Measurements from ENCODE around the gene FAM8A1. TPM values are rescaled to one million over a fixed set of nuclear protein-coding genes. Genes with fewer than 3 reads are reported as not detected.

The FAM8A1 gene
- total and polyA plus RNA-seq, 9 of the 15 experiments (the other 6 are each of a cell fraction or from before 2014, with no cell fraction given), result 4.9 to 23.6 (median 14.2) TPM

DNA sequence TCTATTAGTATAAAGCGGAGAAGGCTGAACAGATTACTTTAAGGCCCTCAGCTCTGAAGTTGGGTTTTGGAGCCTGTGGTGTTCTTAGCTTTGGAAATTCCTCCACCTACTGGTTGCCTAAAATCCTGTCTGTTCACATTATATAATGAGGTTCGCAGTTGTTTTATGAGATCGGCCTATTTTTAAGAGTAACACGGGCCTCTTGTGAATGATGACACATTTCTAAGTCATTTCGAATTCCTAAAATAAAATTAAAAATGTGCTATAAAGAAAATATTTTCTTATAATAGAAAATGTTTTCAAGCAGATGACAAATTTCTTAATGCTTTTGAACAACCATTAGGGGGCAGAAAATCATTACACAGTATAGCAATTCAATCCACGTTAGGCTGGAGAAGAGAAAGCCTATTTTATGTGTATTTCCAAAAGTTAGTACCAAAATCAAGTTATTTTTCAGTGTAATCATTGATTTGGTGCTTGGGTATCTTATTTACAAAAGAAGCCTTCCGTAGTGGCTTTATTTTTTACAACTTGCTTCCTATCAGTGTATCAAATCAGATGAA, 15.8 kb upstream of the FAM8A1 start (continued):
- TF ChIP-seq TFE3 (CRISPR knock-in tag; IDR thresholded peaks at IDR 0.05), result no peak
- no peak for TF ChIP-seq PHB (CRISPR knock-in tag; IDR thresholded peaks at IDR 0.05)
- 0 out of 4 replicates have a peak, but pooled peaks of 1 of the 2 experiments have one; percentile 35 for TF ChIP-seq TBL1XR1 (IDR thresholded peaks at IDR 0.05; ENCODE audit: low read length in 2 of 2)
- TF ChIP-seq TSC22D4 (tag; IDR thresholded peaks at IDR 0.05), result no peak
- no peak for TF ChIP-seq LARP7 (IDR thresholded peaks at IDR 0.05)
- peak; percentile 52; the same call in 1 of the 2 replicates for TF ChIP-seq NFATC3 (IDR thresholded peaks at IDR 0.05)
- no peak for TF ChIP-seq NRF1 (conservative IDR thresholded peaks at IDR 0.05 in 1 of 2, IDR thresholded peaks at IDR 0.05 in 1 of 2)
- TF ChIP-seq MNT (conservative IDR thresholded peaks at IDR 0.05), result peak in 1 of 2 experiments; percentile 36; a peak in 2 of 4 replicates
- TF ChIP-seq AFF1 (IDR thresholded peaks at IDR 0.05; ENCODE audit: low read depth in 1 of 2, partially characterized antibody in 2 of 2), result peak in 1 of 2 experiments; percentile 27
- 0 out of 2 replicates have a peak, but pooled peaks have one; percentile 10 for TF ChIP-seq JUND (IDR thresholded peaks at IDR 0.05; ENCODE audit: borderline replicate concordance, low read depth, low read length)
- no peak for TF ChIP-seq JUND (tag; IDR thresholded peaks at IDR 0.05; ENCODE audit: borderline replicate concordance, low read depth, low read length)
- no peak for TF ChIP-seq ZNF253 (CRISPR knock-in tag; conservative IDR thresholded peaks at IDR 0.05)
- TF ChIP-seq CC2D1A (IDR thresholded peaks at IDR 0.05), result peak; percentile 58
- no peak for TF ChIP-seq ZBTB1 (CRISPR knock-in tag; IDR thresholded peaks at IDR 0.05; ENCODE audit: borderline replicate concordance, low read depth)
- TF ChIP-seq ARNT (IDR thresholded peaks at IDR 0.05), result peak in 1 of 2 experiments; percentile 80; a peak in 2 of 4 replicates
- TF ChIP-seq ETS1 (conservative IDR thresholded peaks at IDR 0.05; ENCODE audit: control insufficient read depth, low read depth, low read length), result no peak
- no peak for TF ChIP-seq CREB1 (IDR thresholded peaks at IDR 0.05)
- TF ChIP-seq CREB1 (CRISPR knock-in tag; IDR thresholded peaks at IDR 0.05), result no peak
- no peak for TF ChIP-seq TAF7 (tag; IDR thresholded peaks at IDR 0.05)

Data from K562 (cell line).